ENCODE data around the gene NSUN2.

GRCh38 chr5:6557807-6558575, 74.9 kb downstream of the NSUN2 start:
- TF ChIP-seq, protein P1, sequence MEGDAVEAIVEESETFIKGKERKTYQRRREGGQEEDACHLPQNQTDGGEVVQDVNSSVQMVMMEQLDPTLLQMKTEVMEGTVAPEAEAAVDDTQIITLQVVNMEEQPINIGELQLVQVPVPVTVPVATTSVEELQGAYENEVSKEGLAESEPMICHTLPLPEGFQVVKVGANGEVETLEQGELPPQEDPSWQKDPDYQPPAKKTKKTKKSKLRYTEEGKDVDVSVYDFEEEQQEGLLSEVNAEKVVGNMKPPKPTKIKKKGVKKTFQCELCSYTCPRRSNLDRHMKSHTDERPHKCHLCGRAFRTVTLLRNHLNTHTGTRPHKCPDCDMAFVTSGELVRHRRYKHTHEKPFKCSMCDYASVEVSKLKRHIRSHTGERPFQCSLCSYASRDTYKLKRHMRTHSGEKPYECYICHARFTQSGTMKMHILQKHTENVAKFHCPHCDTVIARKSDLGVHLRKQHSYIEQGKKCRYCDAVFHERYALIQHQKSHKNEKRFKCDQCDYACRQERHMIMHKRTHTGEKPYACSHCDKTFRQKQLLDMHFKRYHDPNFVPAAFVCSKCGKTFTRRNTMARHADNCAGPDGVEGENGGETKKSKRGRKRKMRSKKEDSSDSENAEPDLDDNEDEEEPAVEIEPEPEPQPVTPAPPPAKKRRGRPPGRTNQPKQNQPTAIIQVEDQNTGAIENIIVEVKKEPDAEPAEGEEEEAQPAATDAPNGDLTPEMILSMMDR (IDR thresholded peaks at IDR 0.05), result no peak
- TF ChIP-seq POLR2AphosphoS5 (IDR thresholded peaks at IDR 0.05), result no peak
- TF ChIP-seq POLR2A (IDR thresholded peaks at IDR 0.05), result no peak
- TF ChIP-seq EP300 (IDR thresholded peaks at IDR 0.05), result no peak
